Activated naive CD4-positive, alpha-beta T cell treated with anti-CD3 and anti-CD28 coated beads, Interleukin-2, amount 10 ng/mL, durations not matched to agents 7 days and 5 days (primary cell): ENCODE results near the gene ZNF79.
A peak's percentile ranks its signal among the peaks of the same experiment; 100 is the strongest.

Experiments
- CTCF ChIA-PET: fragments of 350-600 bp; sonication (Branson Sonifier 250); formaldehyde crosslinking; loops from one replicate; lab custom pipeline; 2021; ENCODE audit warnings: antibody characterized with exemption; lab: Charles Lee
- DNase-seq: peaks from one replicate; pipeline ENCODE4 v3.0.0-alpha.2; 2020
- H3K27ac Mint-ChIP-seq: one replicate; pipeline ENCODE4 v1.8.0; 2021; ENCODE audit warnings: mild to moderate bottlenecking, moderate library complexity, mixed read lengths
- H3K27me3 Mint-ChIP-seq: one replicate; pipeline ENCODE4 v1.8.0; 2021; ENCODE audit warnings: mild to moderate bottlenecking, mixed read lengths
- H3K36me3 Mint-ChIP-seq: one replicate; pipeline ENCODE4 v1.8.0; 2021; ENCODE audit warnings: mixed read lengths
- H3K4me1 Mint-ChIP-seq: one replicate; pipeline ENCODE4 v1.8.0; 2021; ENCODE audit warnings: mixed read lengths
- H3K4me3 Mint-ChIP-seq: one replicate; pipeline ENCODE4 v1.8.0; 2021; ENCODE audit warnings: mild to moderate bottlenecking, moderate library complexity, mixed read lengths
- H3K9me3 Mint-ChIP-seq: one replicate; pipeline ENCODE4 v1.8.0; 2021; ENCODE audit warnings: mixed read lengths

Gene ZNF79

DNA sequence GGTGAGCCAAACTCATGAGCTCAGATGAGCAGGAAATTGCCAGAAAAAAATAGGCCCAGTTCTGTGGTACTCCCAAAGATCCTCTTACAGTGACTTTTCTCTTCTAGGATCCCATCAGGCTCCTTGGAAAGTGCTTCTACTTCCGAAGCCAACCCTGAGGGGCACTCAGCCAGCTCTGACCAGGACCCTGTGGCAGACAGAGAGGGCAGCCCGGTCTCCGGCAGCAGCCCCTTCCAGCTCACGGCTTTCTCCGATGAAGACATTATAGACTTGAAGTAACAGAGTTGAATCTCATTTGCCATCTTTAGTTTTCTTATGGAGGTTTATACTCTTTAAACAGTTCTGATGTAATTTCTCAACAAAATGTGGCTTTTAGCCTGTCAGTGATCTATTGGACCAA is 31.2 kb upstream of the ZNF79 start:
- CTCF ChIA-PET: interaction anchor here (1.0 kb wide), 1 partner anchor 25 kb away, joined by 3 read pairs; no protein-coding TSS in a partner anchor
- Mint-ChIP-seq H3K27me3 (peaks cover 99% of the 10 kb centered on the region), H3K36me3 (no peaks in the 10 kb centered on the region), H3K9me3 (no peaks in the 10 kb centered on the region), H3K27ac (no peak overlapping the region), H3K4me3 (no peak overlapping the region), H3K4me1 (peaks cover 32% of the 10 kb centered on the region)
- no peak for DNase-seq

DNA sequence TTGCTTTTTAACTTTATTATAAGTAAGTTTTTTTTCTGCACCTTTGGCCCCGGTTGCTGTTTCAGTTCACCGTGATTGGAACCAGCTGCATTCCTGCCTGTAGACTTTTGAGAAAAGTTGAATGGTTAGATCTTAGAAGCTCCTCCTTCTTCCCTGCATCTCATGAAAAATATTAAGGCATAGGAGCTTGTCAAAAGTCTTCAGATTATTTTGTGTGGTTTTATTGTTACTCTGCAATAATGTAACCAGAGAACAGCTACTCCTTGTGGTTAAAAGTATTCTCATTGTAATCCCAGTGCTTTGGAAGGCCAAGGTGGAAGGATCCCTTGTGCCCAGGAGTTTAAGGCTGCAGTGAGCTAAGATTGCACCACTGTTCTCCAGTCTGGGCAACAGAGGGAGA is 30.5 kb upstream of the ZNF79 start:
- peaks cover 31% of the 10 kb centered on the region for H3K4me1 Mint-ChIP-seq
- no peaks in the 10 kb centered on the region for H3K36me3 Mint-ChIP-seq
- peaks cover 99% of the 10 kb centered on the region for H3K27me3 Mint-ChIP-seq
- H3K4me3 Mint-ChIP-seq: no peak overlapping the region
- DNase-seq: no peak
- H3K9me3 Mint-ChIP-seq: no peaks in the 10 kb centered on the region
- CTCF ChIA-PET: no interaction called here
- no peak overlapping the region for H3K27ac Mint-ChIP-seq

DNA sequence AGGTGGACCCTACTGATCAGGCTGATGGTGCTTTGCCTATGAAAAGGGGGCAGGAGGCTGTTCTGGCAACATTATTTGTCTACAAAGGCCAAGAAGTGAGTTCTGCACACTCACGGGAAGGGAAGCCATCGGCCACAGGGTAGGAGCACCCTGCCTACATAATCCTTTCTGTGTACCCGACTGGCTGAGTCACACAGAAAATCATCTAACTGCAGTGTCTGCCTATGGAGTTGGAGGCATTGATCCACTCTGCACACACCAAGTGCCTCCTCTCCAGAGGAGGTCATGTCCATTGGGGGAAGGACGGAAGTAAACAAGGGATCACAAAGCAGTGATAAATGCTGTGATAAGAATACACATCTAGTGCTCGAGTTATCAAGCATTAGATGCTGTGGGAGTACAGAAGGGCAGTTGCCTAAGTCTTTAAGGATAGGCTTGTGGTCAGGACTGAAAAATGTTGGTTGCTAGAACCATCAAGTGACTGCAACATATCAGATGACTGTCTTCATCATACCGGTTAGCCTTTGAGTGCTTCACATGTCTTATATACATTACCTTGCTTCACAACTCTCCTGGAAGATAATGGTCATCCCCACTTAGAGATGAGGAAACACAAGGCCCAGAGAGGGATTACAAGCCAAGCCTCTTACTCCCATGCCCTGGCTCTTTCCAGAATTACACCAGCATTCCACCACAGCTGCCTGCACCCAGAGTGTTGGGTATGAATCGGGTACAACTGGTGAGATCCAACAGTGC is 28.5 kb upstream of the ZNF79 start:
- Mint-ChIP-seq H3K4me1 (peaks cover 17% of the 10 kb centered on the region), H3K27me3 (peaks cover 100% of the 10 kb centered on the region), H3K9me3 (no peaks in the 10 kb centered on the region), H3K27ac (no peak overlapping the region), H3K36me3 (no peaks in the 10 kb centered on the region), H3K4me3 (peak overlapping the region; percentile 43)
- no peak for DNase-seq
- CTCF ChIA-PET: interaction anchor here (1.9 kb wide), 1 partner anchor 180 kb away, joined by 15 read pairs; no protein-coding TSS in a partner anchor

DNA sequence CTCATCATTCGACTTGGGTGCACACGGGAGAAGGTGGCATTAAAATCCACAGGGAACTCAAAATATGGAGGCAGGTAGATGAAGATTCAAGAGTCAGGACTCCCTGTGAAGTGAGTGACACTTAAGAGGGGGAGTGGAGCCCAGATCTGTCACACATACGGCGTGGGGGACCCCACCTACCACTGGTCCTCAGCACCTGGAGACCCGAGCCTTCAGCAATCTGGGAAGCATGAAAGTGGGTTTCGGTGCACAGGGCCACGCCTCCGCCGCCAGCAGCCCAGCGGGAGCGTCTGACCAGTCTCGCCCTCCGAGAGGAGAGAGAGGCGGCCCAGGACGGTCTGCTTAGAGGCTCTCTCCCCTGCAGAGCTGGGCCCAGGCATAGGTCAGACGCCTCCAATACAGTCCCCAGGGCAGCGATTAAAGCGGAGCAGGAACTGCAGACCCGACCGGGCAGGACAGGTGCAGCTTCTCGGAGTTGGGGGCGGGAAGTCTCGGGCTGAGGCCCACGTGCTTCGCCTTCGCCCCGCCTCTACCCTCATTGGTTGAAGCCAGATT is 27.9 kb upstream of the ZNF79 start:
- Mint-ChIP-seq H3K36me3 (no peaks in the 10 kb centered on the region), H3K4me1 (peaks cover 17% of the 10 kb centered on the region), H3K27ac (no peak overlapping the region), H3K4me3 (peak overlapping the region; percentile 43), H3K27me3 (peaks cover 100% of the 10 kb centered on the region), H3K9me3 (no peaks in the 10 kb centered on the region)
- CTCF ChIA-PET: interaction anchor here (1.2 to 1.9 kb wide), 4 partner anchors 26 to 181 kb away, joined by 3 to 15 read pairs (median 5); partner anchors contain the start of gene RPL12
- DNase-seq: no peak

DNA sequence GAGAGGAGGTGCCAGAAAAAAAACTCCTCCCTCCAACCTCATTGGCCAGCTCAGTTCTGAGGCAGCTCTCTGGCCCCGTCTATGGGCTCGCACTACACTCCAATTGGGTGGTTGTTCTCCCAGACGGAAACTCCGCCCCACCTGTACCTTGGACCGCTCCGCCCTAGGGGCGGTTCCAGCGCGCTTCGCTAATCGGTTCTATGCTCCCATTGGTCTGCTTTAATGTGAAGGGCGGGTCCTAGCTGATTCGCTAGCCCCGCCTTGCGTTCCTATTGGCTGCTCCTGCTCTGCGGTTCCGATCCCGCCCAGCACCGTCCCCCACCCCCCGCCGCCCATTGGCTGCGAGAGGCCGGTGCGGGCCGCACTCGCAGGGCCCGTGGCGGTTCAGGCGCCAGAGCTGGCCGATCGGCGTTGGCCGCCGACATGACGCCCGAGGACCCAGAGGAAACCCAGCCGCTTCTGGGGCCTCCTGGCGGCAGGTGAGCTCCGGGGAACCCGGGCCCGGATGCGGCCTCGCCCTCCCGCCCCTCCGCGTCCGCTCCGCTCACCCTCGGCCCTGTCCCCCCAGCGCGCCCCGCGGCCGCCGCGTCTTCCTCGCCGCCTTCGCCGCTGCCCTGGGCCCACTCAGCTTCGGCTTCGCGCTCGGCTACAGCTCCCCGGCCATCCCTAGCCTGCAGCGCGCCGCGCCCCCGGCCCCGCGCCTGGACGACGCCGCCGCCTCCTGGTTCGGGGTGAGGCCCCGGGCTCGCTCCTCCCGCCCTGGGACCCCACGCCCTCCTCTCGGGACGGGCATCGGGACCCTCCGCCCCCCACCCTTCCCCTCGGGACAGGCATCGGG is 27.2 kb upstream of the ZNF79 start, which contains the start of gene SLC2A8:
SLC2A8 (plus strand) TSS at position 362 of the 838 bp plus-strand sequence; CDS start at position 424, 62 bp downstream.
- Mint-ChIP-seq H3K9me3 (no peaks in the 10 kb centered on the region), H3K27ac (no peak within 1 kb of the TSS), H3K4me3 (peak within 1 kb of the TSS; percentile 44), H3K4me1 (peaks cover 17% of the 10 kb centered on the region), H3K27me3 (peaks cover 100% of the 10 kb centered on the region), H3K36me3 (no peaks in the 10 kb centered on the region)
- CTCF ChIA-PET: interaction anchor here (1.2 to 1.9 kb wide), 4 partner anchors 27 to 182 kb away, joined by 3 to 15 read pairs (median 5); partner anchors contain the start of gene RPL12
- DNase-seq: peak; percentile 93

DNA sequence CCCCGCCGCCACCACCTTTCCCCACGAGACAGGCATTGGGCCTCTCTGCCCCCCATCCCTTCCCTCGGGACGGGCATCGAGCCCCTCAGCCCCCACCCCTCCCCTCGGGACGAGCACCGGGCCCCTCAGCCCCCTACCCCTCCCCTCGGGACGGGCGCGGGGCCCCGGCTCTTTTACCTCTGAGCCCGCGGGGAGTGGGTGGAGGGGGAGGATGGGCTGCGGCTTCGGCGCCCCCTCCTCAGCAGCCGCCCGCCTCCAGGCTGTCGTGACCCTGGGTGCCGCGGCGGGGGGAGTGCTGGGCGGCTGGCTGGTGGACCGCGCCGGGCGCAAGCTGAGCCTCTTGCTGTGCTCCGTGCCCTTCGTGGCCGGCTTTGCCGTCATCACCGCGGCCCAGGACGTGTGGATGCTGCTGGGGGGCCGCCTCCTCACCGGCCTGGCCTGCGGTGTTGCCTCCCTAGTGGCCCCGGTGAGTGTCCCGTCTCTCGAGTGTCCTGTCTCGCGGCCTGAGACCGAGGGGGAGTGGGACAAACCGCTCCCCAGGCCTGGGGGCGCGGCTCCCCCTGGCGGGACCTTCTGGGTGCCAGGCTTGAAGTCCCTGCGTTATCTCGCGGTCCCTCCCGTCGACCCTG is 26.4 kb upstream of the ZNF79 start:
- H3K4me1 Mint-ChIP-seq: peaks cover 17% of the 10 kb centered on the region
- CTCF ChIA-PET: interaction anchor here (0.7 to 1.9 kb wide), 6 partner anchors 9 to 524 kb away, joined by 3 to 15 read pairs (median 5); partner anchors contain the start of gene RPL12
- peak; percentile 33 for DNase-seq
- peak overlapping the region; percentile 44 for H3K4me3 Mint-ChIP-seq
- peaks cover 100% of the 10 kb centered on the region for H3K27me3 Mint-ChIP-seq
- H3K9me3 Mint-ChIP-seq: no peaks in the 10 kb centered on the region
- H3K27ac Mint-ChIP-seq: no peak overlapping the region
- H3K36me3 Mint-ChIP-seq: no peaks in the 10 kb centered on the region

DNA sequence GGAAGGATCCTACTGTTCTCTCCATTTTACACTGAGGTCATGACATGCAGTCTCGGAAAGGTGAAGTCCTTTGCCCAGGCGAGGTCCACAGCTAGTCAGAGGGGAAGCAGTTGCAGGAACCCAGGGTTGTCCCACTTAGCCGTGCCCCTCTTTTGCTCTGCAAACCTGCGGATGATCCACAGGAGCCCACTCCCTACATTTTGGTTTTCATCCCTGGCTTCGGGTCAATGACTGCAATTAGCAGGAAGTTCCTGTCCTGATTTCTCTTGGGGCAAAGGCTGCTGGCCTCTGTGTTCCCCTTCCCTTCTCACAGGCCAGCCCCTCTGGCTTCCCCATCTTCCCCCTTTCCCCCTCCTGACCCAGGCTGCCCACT is 25.9 kb upstream of the ZNF79 start:
- Mint-ChIP-seq H3K36me3 (no peaks in the 10 kb centered on the region), H3K4me3 (peak overlapping the region; percentile 44), H3K27me3 (peaks cover 97% of the 10 kb centered on the region), H3K4me1 (peaks cover 17% of the 10 kb centered on the region), H3K9me3 (no peaks in the 10 kb centered on the region), H3K27ac (no peak overlapping the region)
- no peak for DNase-seq
- CTCF ChIA-PET: interaction anchor here (0.7 to 1.6 kb wide), 3 partner anchors 9 to 523 kb away, joined by 3 to 7 read pairs (median 4); no protein-coding TSS in a partner anchor

DNA sequence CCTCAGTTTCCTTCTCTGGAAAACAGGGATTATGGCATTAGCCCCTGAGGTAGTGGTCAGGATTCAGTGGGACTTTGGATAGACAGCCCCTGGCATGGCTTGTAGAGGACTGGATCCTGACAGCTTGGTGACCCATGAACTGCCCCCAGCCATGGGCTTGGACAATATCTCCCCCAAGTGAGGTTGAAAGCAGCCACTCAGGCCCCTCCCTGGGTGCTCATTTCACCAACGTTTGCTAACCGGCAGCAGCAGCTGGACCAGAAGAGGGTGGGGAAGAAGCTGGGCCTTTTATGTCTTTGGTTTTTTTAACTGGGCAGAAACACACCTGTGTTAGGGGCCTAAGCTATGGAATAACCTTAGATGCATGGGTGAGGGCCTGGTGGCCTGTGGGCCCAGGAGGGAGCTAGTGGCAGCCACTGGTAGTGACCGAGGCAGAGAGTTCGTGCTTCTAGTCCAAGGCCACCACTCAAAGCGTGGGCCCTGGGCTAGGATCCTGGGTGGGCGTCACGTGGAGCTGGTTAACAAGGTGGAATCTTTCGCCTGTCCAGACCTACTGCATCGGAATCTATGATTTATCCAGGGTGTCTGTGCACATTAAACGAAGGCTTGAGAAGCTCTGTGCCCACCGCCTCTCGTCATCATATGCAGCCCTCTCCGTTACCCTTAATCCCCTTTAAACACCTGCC is 25.3 kb upstream of the ZNF79 start:
- Mint-ChIP-seq H3K4me1 (peaks cover 17% of the 10 kb centered on the region), H3K27me3 (peaks cover 92% of the 10 kb centered on the region), H3K9me3 (no peaks in the 10 kb centered on the region), H3K4me3 (peak overlapping the region; percentile 44), H3K36me3 (no peaks in the 10 kb centered on the region), H3K27ac (no peak overlapping the region)
- CTCF ChIA-PET: interaction anchor here (0.7 to 1.9 kb wide), 5 partner anchors 8 to 523 kb away, joined by 3 to 7 read pairs (median 4); no protein-coding TSS in a partner anchor
- DNase-seq: no peak

DNA sequence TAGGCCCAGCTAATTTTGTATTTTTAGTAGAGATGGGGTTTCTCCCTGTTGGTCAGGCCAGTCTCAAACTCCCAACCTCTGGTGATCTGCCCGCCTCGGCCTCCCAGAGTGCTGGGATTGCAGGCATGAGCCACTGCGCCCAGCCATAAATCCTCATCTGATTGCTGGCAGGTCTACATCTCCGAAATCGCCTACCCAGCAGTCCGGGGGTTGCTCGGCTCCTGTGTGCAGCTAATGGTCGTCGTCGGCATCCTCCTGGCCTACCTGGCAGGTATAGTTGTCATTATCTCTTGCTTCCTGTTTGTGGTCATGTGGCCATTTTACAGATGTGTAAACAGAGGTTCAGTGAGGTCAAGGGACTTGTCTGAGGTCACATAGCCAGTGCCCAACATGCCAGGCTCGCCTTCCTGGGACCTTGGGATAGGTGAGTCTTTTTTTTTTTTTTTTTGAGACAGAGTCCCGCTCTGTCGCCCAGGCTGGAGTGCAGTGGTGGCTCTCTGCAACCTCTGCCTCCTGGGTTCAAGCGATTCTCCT is 24.4 kb upstream of the ZNF79 start:
- no peaks in the 10 kb centered on the region for H3K9me3 Mint-ChIP-seq
- no peaks in the 10 kb centered on the region for H3K36me3 Mint-ChIP-seq
- DNase-seq: no peak
- CTCF ChIA-PET: interaction anchor here (0.6 to 1.9 kb wide), 3 partner anchors 17 to 185 kb away, joined by 3 to 6 read pairs (median 3); no protein-coding TSS in a partner anchor
- no peak overlapping the region for H3K4me3 Mint-ChIP-seq
- H3K27ac Mint-ChIP-seq: no peak overlapping the region
- H3K4me1 Mint-ChIP-seq: peaks cover 17% of the 10 kb centered on the region
- peaks cover 87% of the 10 kb centered on the region for H3K27me3 Mint-ChIP-seq

DNA sequence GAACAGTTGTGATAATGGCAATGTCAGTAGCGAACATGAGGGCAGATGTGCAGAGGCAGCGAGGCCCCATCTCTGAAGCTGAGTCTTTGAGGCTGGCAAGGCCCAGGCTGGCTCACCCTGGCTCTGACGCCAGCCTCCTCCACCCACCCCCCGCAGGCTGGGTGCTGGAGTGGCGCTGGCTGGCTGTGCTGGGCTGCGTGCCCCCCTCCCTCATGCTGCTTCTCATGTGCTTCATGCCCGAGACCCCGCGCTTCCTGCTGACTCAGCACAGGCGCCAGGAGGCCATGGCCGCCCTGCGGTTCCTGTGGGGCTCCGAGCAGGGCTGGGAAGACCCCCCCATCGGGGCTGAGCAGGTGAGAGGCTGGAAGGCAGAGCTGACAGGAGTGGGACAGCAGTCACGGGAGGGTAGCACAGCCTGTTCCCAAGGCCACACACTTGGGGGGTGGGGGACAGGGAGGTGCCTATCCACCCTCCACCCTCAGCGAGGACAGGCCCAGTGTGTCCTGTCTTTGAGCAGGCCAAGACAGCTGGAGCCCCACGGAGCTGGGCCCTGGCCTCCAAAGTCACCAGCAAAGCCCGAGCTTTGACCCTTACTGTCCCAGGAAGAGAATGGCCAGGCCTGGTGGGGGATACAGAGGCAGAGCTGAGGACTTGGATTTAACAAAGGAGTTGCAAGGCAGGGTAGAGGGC is 21.6 kb upstream of the ZNF79 start:
- Mint-ChIP-seq H3K36me3 (no peaks in the 10 kb centered on the region), H3K4me3 (no peak overlapping the region), H3K9me3 (no peaks in the 10 kb centered on the region), H3K27ac (no peak overlapping the region), H3K4me1 (peaks cover 7% of the 10 kb centered on the region), H3K27me3 (peaks cover 87% of the 10 kb centered on the region)
- no peak for DNase-seq
- CTCF ChIA-PET: no interaction called here

DNA sequence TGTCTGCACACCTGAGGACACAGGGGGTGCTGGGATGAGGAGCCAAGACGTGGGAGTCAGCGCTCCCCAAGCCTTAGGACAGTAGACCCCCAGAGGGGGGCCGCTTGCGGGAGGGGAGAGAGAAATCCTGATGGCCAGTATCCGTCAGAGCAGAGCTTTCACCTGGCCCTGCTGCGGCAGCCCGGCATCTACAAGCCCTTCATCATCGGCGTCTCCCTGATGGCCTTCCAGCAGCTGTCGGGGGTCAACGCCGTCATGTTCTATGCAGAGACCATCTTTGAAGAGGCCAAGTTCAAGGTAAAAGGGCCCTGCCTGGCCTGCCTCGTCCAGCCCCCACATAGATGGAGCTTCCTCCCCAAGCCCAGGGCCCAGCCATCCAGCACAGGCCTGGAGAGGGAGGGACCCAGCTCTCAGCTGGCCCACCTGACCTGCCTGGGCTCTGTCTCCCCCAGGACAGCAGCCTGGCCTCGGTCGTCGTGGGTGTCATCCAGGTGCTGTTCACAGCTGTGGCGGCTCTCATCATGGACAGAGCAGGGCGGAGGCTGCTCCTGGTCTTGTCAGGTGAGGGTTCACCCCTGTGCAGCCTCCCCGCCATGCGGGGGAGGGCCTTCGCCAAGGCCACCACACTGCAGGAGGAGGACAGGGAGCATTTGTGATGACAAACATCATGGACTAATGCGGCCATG is 20.5 kb upstream of the ZNF79 start:
- Mint-ChIP-seq H3K27ac (no peak overlapping the region), H3K27me3 (peaks cover 84% of the 10 kb centered on the region), H3K9me3 (no peaks in the 10 kb centered on the region), H3K4me1 (no peaks in the 10 kb centered on the region), H3K36me3 (no peaks in the 10 kb centered on the region), H3K4me3 (no peak overlapping the region)
- CTCF ChIA-PET: no interaction called here
- DNase-seq: no peak

DNA sequence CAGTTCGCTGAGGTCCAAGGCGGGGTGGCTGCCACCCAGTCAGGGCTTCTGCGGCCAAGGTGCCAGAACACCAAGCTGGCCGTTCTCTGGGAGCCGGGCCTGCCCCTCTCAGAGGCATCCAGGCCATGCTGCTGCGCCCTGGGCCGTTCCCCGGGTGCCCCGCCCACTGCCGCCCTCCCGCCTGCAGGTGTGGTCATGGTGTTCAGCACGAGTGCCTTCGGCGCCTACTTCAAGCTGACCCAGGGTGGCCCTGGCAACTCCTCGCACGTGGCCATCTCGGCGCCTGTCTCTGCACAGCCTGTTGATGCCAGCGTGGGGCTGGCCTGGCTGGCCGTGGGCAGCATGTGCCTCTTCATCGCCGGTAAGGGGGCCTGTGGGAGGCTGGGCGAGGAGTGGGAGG is 19.6 kb upstream of the ZNF79 start:
- Mint-ChIP-seq H3K27ac (no peak overlapping the region), H3K4me3 (no peak overlapping the region), H3K9me3 (no peaks in the 10 kb centered on the region), H3K36me3 (no peaks in the 10 kb centered on the region), H3K4me1 (no peaks in the 10 kb centered on the region), H3K27me3 (peaks cover 76% of the 10 kb centered on the region)
- no peak for DNase-seq
- CTCF ChIA-PET: no interaction called here
